ENCODE data around the gene PRKCE. TPM values are rescaled to one million over a fixed set of nuclear protein-coding genes. Genes with fewer than 3 reads are reported as not detected.

Gene PRKCE
- total and polyA plus RNA-seq, 2 of the 8 experiments (the other 6 are each of a cell fraction or from before 2014, with no cell fraction given) = 0.54 to 2.1 TPM

DNA sequence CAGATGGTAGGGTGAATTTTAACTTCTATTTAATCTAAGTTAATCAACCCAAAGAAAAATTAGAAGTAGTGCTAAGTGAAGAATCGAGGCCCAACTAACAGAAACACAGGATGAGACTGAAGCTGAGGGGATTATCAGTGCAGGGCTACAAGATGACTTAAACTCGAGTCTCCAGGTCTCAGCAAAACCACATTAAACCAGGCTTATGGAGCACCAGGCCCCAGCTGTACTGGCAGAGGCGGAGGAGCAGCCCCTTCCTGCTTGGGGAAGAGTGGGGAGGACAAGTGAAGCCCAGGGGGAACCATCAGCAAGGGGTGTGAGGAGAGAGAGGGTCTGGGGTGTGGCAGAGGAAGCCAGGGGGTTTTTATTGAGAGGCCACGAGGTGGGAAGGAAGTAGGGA is 509.8 kb downstream of the PRKCE start:
- H3K23me2 ChIP-seq (ENCODE audit: low read depth, low read length) = no peaks in the 10 kb centered on the region
- H3K9me3 ChIP-seq (ENCODE audit: insufficient read depth in 2 of 2, low read depth in 1 of 2, low read length in 1 of 2) = no peaks in the 10 kb centered on the region
- FAIRE-seq (no peak), DNase-seq (ENCODE audit: low read depth in 1 of 2, low spot score in 2 of 2) (no peak)
- H3K4me3 ChIP-seq (ENCODE audit: extremely low read depth in 1 of 4, insufficient read depth in 2 of 4, low read depth in 3 of 4, low read length in 4 of 4) = no peak overlapping the region
- ChIA-PET CTCF (ENCODE audit: partially characterized antibody) (interaction anchor here (0.9 to 3.1 kb wide), 3 partner anchors 24 to 116 kb away, joined by 3 to 11 read pairs (median 4); no protein-coding TSS in a partner anchor), POLR2A (ENCODE audit: partially characterized antibody) (no interaction called here)
- no peak overlapping the region for H4K91ac ChIP-seq (replicated peaks; ENCODE audit: insufficient read length, low read length)
- no peaks in the 10 kb centered on the region; a peak in 1 of 8 replicates for H3K36me3 ChIP-seq (ENCODE audit: control insufficient read depth in 2 of 4, insufficient read depth in 4 of 4, low read length in 3 of 4)
- H2BK20ac ChIP-seq (ENCODE audit: low read length) = no peak overlapping the region
- no peak overlapping the region for H2BK120ac ChIP-seq (replicated peaks; ENCODE audit: low read depth, low read length)
- H3K56ac ChIP-seq (replicated peaks; ENCODE audit: insufficient read length, low read depth, low read length) = no peak overlapping the region
- no peak overlapping the region for H3K9ac ChIP-seq (replicated peaks in 1 of 4; ENCODE audit: extremely low read depth in 1 of 4, low read depth in 3 of 4, low read length in 3 of 4)
- no peak overlapping the region for H4K8ac ChIP-seq (ENCODE audit: extremely low read depth, insufficient read depth, low read length)
- no peaks in the 10 kb centered on the region for H4K20me1 ChIP-seq (replicated peaks in 1 of 2; ENCODE audit: control insufficient read depth in 1 of 2, insufficient read depth in 2 of 2, low read length in 2 of 2)
- H2AFZ ChIP-seq (ENCODE audit: low read length) = no peak overlapping the region
- H3K4ac ChIP-seq (replicated peaks; ENCODE audit: insufficient read length, low read depth, low read length) = no peak overlapping the region
- no peak for TF ChIP-seq JUN (IDR thresholded peaks at IDR 0.05; ENCODE audit: low read depth, low read length)
- no peak for TF ChIP-seq SUZ12 (IDR thresholded peaks at IDR 0.05; ENCODE audit: low read length)
- TF ChIP-seq RXRA (IDR thresholded peaks at IDR 0.05; ENCODE audit: insufficient read depth, low read depth, low read length) = no peak
- TF ChIP-seq SAP30 (IDR thresholded peaks at IDR 0.05; ENCODE audit: insufficient read depth, insufficient replicate concordance, low read length) = no peak
- no peak for TF ChIP-seq TEAD4 (IDR thresholded peaks at IDR 0.05; ENCODE audit: low read depth, low read length)
- TF ChIP-seq EP300 (IDR thresholded peaks at IDR 0.05; ENCODE audit: borderline replicate concordance in 1 of 2, low read depth in 2 of 2, low read length in 2 of 2) = no peak
- no peak for TF ChIP-seq SRF (IDR thresholded peaks at IDR 0.05; ENCODE audit: low read depth, low read length)
- TF ChIP-seq KDM1A (IDR thresholded peaks at IDR 0.05; ENCODE audit: borderline replicate concordance, low read length) = no peak
- no peak for TF ChIP-seq GTF2F1 (IDR thresholded peaks at IDR 0.05; ENCODE audit: borderline replicate concordance, low read depth, low read length)
- no peak for TF ChIP-seq RNF2 (IDR thresholded peaks at IDR 0.05; ENCODE audit: borderline replicate concordance, low read depth, low read length, missing control alignments, poor library complexity, severe bottlenecking)
- TF ChIP-seq, protein P1, sequence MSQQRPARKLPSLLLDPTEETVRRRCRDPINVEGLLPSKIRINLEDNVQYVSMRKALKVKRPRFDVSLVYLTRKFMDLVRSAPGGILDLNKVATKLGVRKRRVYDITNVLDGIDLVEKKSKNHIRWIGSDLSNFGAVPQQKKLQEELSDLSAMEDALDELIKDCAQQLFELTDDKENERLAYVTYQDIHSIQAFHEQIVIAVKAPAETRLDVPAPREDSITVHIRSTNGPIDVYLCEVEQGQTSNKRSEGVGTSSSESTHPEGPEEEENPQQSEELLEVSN (IDR thresholded peaks at IDR 0.05) = no peak
- no peak for TF ChIP-seq POU5F1 (IDR thresholded peaks at IDR 0.05; ENCODE audit: low read depth, low read length)
- H2AK5ac ChIP-seq (ENCODE audit: low read depth, low read length) = no peak overlapping the region
- no peak overlapping the region for H2BK5ac ChIP-seq (ENCODE audit: low read depth, low read length)
- H3K4me2 ChIP-seq (ENCODE audit: insufficient read depth in 1 of 2, low read depth in 2 of 2, low read length in 2 of 2) = no peak overlapping the region
- H3K79me2 ChIP-seq (ENCODE audit: control insufficient read depth in 1 of 2, insufficient read depth in 2 of 2, low read length in 2 of 2) = no peaks in the 10 kb centered on the region
- H3K14ac ChIP-seq (ENCODE audit: insufficient read length) = no peak overlapping the region
- 91% methylated on average over 4 of the region's 4 CpGs; no CpG with 5 or more reads in 1 of the 2 experiments for WGBS, 2 experiments (ENCODE audit: extremely low coverage in 1 of 2, insufficient coverage in 1 of 2, insufficient read length in 1 of 2, insufficient replicate concordance in 2 of 2, low coverage in 1 of 2, low lambda C conversion rate in 2 of 2, missing lambda C conversion rate in 1 of 2)
- no peak overlapping the region for H4K5ac ChIP-seq (ENCODE audit: insufficient read length, low read depth, low read length)
- H2BK15ac ChIP-seq (ENCODE audit: low read length) = no peak overlapping the region
- no peak overlapping the region for H3K27ac ChIP-seq (ENCODE audit: low read depth, low read length)
- no peaks in the 10 kb centered on the region; a peak in 2 of 7 replicates for H3K27me3 ChIP-seq (replicated peaks in 1 of 4; ENCODE audit: control insufficient read depth in 3 of 4, extremely low read depth in 1 of 4, insufficient read depth in 3 of 4, low read length in 3 of 4)
- no peak overlapping the region for H2BK12ac ChIP-seq (ENCODE audit: low read depth, low read length)
- H3K23ac ChIP-seq (ENCODE audit: insufficient read length) = no peak overlapping the region
- H3K18ac ChIP-seq (ENCODE audit: extremely low read depth, low read length) = no peak overlapping the region
- H3K79me1 ChIP-seq (ENCODE audit: low read depth, low read length) = no peaks in the 10 kb centered on the region
- H3K4me1 ChIP-seq (replicated peaks in 1 of 4; ENCODE audit: control insufficient read depth in 3 of 4, insufficient read depth in 4 of 4, low read length in 3 of 4) = no peaks in the 10 kb centered on the region
